ENCODE measurements around the gene PDAP1.
"Not testable (repeated sequence)": the region's sequence is repeated elsewhere in the genome, so short reads cannot be mapped to it uniquely, and the experiment has no call there.

Gene PDAP1

GRCh38 chr7:99358521-99358920 lies 49.9 kb downstream of the PDAP1 start:
- H3K27ac ChIP-seq (ENCODE audit: insufficient read depth in 1 of 2, low read depth in 1 of 2, low read length in 2 of 2, poor library complexity in 1 of 2, severe bottlenecking in 2 of 2); H3K4me3 ChIP-seq (ENCODE audit: control insufficient read depth in 1 of 7, extremely low read depth in 1 of 7, insufficient read depth in 4 of 7, low read depth in 2 of 7, low read length in 6 of 7); CTCF ChIA-PET; H3K9me3 ChIP-seq (ENCODE audit: control extremely low read depth in 1 of 5, control insufficient read depth in 4 of 5, insufficient read depth in 2 of 5, low read depth in 1 of 5, low read length in 4 of 5); H3K4me1 ChIP-seq (ENCODE audit: control extremely low read depth in 1 of 4, control insufficient read depth in 4 of 4, insufficient read depth in 4 of 4, low read length in 3 of 4); H3K27me3 ChIP-seq (replicated peaks in 2 of 5; ENCODE audit: control insufficient read depth in 4 of 5, insufficient read depth in 5 of 5, low read length in 4 of 5); DNase-seq: not testable (repeated sequence)
- 97% methylated on average over 15 of the region's 15 CpGs for WGBS (ENCODE audit: insufficient coverage)
- H3K36me3 ChIP-seq (ENCODE audit: control insufficient read depth in 4 of 4, insufficient read depth in 4 of 4, low read length in 3 of 4) = peaks cover 29 to 72% (median 53%) of the 10 kb centered on the region in 4 experiments
- POLR2A ChIA-PET = interaction anchor here (0.6 to 0.7 kb wide), 2 partner anchors 21 to 39 kb away, joined by 3 read pairs; no protein-coding TSS in a partner anchor

DNA sequence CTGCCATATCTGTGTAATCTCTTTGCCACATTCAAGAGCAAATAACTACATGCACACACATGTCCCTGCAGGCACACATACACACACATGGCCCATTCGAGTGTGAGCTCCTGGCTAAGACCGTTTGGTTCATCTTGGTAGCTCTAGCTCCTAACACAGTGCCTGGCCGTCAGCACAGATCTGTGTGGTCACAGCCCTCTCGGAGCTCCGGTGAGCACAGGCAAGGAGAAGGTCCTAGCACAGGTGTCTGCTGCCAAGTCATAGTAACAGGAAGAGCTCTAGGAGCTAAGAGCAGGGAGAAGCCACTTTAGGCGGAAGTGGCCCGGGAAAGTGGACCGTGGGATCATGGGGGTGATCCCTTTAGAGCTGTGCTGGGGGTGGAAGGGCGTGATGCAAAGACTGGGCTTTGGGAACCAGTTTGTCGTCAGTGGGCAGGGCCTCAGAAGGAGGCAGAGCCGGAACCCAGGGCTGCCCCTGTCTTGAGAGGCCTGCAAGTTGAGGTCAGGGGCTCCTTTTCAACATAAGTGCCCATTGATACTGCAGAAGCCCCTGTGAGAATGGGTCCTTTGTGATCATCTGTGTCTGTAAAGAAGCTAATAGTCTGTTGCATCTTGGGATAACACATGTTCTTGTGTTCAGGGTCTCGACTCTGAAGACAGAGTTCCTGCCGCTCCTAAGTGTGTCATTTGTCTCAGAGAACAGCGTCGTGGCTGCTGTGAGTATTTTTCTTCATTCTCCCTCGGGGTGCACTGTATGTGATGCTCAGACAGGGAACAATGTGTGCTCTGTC lies 50.5 kb downstream of the PDAP1 start:
- no peaks in the 10 kb centered on the region for H3K4me1 ChIP-seq (ENCODE audit: control extremely low read depth in 1 of 4, control insufficient read depth in 4 of 4, insufficient read depth in 4 of 4, low read length in 3 of 4)
- H3K36me3 ChIP-seq (ENCODE audit: control insufficient read depth in 4 of 4, insufficient read depth in 4 of 4, low read length in 3 of 4) = peaks cover 28 to 71% (median 50%) of the 10 kb centered on the region in 4 experiments
- H3K4me3 ChIP-seq (ENCODE audit: control insufficient read depth in 1 of 7, extremely low read depth in 1 of 7, insufficient read depth in 4 of 7, low read depth in 2 of 7, low read length in 6 of 7) = no peak overlapping the region
- 94% methylated on average over 12 of the region's 16 CpGs for WGBS (ENCODE audit: insufficient coverage)
- no peaks in the 10 kb centered on the region for H3K9me3 ChIP-seq (ENCODE audit: control extremely low read depth in 1 of 5, control insufficient read depth in 4 of 5, insufficient read depth in 2 of 5, low read depth in 1 of 5, low read length in 4 of 5)
- POLR2A ChIA-PET = interaction anchor here (0.6 kb wide), 1 partner anchor 21 kb away, joined by 3 read pairs; no protein-coding TSS in a partner anchor
- no peak for DNase-seq
- CTCF ChIA-PET = interaction anchor here (0.6 to 1.3 kb wide), 2 partner anchors 11 to 351 kb away, joined by 3 to 4 read pairs; no protein-coding TSS in a partner anchor
- no peak overlapping the region for H3K27ac ChIP-seq (ENCODE audit: insufficient read depth in 1 of 2, low read depth in 1 of 2, low read length in 2 of 2, poor library complexity in 1 of 2, severe bottlenecking in 2 of 2)
- H3K27me3 ChIP-seq (replicated peaks in 2 of 5; ENCODE audit: control insufficient read depth in 4 of 5, insufficient read depth in 5 of 5, low read length in 4 of 5) = no peaks in the 10 kb centered on the region

- ChIA-PET POLR2A (interaction anchor here (0.6 kb wide), 1 partner anchor 26 kb away, joined by 3 read pairs; no protein-coding TSS in a partner anchor), CTCF (no interaction called here)
- no peak for DNase-seq
- Histone ChIP-seq H3K27me3 (replicated peaks in 2 of 5; ENCODE audit: control insufficient read depth in 4 of 5, insufficient read depth in 5 of 5, low read length in 4 of 5) (no peaks in the 10 kb centered on the region), H3K36me3 (ENCODE audit: control insufficient read depth in 4 of 4, insufficient read depth in 4 of 4, low read length in 3 of 4) (peaks cover 22 to 78% (median 56%) of the 10 kb centered on the region in 4 experiments), H3K27ac (ENCODE audit: insufficient read depth in 1 of 2, low read depth in 1 of 2, low read length in 2 of 2, poor library complexity in 1 of 2, severe bottlenecking in 2 of 2) (no peak overlapping the region), H3K4me1 (ENCODE audit: control extremely low read depth in 1 of 4, control insufficient read depth in 4 of 4, insufficient read depth in 4 of 4, low read length in 3 of 4) (no peaks in the 10 kb centered on the region), H3K9me3 (ENCODE audit: control extremely low read depth in 1 of 5, control insufficient read depth in 4 of 5, insufficient read depth in 2 of 5, low read depth in 1 of 5, low read length in 4 of 5) (no peaks in the 10 kb centered on the region), H3K4me3 (ENCODE audit: control insufficient read depth in 1 of 7, extremely low read depth in 1 of 7, insufficient read depth in 4 of 7, low read depth in 2 of 7, low read length in 6 of 7) (no peak overlapping the region)
- WGBS (ENCODE audit: insufficient coverage) = 99% methylated on average over 6 of the region's 7 CpGs
Observed at GRCh38 chr7:99355098-99355497, 53.3 kb downstream of the PDAP1 start.

DNA sequence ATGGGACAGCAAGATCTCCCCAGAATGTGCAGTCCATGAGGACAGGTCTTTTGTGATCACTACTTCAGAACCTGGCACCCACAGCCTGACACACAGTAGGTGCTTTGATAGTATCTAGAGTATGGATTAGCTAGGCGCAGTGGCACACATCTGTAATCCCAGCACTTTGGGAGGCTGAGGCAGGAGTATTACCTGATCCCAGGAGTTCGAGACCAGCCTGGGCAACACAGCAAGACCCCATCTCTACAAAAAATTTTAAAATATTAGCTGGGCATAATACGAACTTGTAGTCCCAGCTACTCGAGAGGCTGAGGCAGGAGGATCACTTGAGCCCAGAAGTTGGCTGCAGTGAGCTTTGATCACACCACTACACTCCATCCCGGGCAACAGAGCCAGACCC lies 56.1 kb downstream of the PDAP1 start:
- CTCF ChIA-PET = interaction anchor here (1.0 to 1.1 kb wide), 2 partner anchors 12 to 15 kb away, joined by 3 to 4 read pairs; no protein-coding TSS in a partner anchor
- POLR2A ChIA-PET = no interaction called here
- Histone ChIP-seq H3K36me3 (ENCODE audit: control insufficient read depth in 4 of 4, insufficient read depth in 4 of 4, low read length in 3 of 4) (peaks cover 14 to 78% (median 55%) of the 10 kb centered on the region in 4 experiments), H3K27me3 (replicated peaks in 2 of 5; ENCODE audit: control insufficient read depth in 4 of 5, insufficient read depth in 5 of 5, low read length in 4 of 5) (no peaks in the 10 kb centered on the region), H3K9me3 (ENCODE audit: control extremely low read depth in 1 of 5, control insufficient read depth in 4 of 5, insufficient read depth in 2 of 5, low read depth in 1 of 5, low read length in 4 of 5) (no peaks in the 10 kb centered on the region), H3K4me3 (ENCODE audit: control insufficient read depth in 1 of 7, extremely low read depth in 1 of 7, insufficient read depth in 4 of 7, low read depth in 2 of 7, low read length in 6 of 7) (no peak overlapping the region), H3K27ac (ENCODE audit: insufficient read depth in 1 of 2, low read depth in 1 of 2, low read length in 2 of 2, poor library complexity in 1 of 2, severe bottlenecking in 2 of 2) (no peak overlapping the region), H3K4me1 (ENCODE audit: control extremely low read depth in 1 of 4, control insufficient read depth in 4 of 4, insufficient read depth in 4 of 4, low read length in 3 of 4) (no peaks in the 10 kb centered on the region)
- WGBS (ENCODE audit: insufficient coverage) = no CpG with 5 or more reads among the region's 5 CpGs
- DNase-seq = no peak

- H3K27me3 ChIP-seq (replicated peaks in 2 of 5; ENCODE audit: control insufficient read depth in 4 of 5, insufficient read depth in 5 of 5, low read length in 4 of 5); POLR2A ChIA-PET; DNase-seq; H3K27ac ChIP-seq (ENCODE audit: insufficient read depth in 1 of 2, low read depth in 1 of 2, low read length in 2 of 2, poor library complexity in 1 of 2, severe bottlenecking in 2 of 2); H3K9me3 ChIP-seq (ENCODE audit: control extremely low read depth in 1 of 5, control insufficient read depth in 4 of 5, insufficient read depth in 2 of 5, low read depth in 1 of 5, low read length in 4 of 5); H3K4me1 ChIP-seq (ENCODE audit: control extremely low read depth in 1 of 4, control insufficient read depth in 4 of 4, insufficient read depth in 4 of 4, low read length in 3 of 4); H3K4me3 ChIP-seq (ENCODE audit: control insufficient read depth in 1 of 7, extremely low read depth in 1 of 7, insufficient read depth in 4 of 7, low read depth in 2 of 7, low read length in 6 of 7): not testable (repeated sequence)
- CTCF ChIA-PET = interaction anchor here (1.5 to 1.6 kb wide), 2 partner anchors 11 to 15 kb away, joined by 4 to 8 read pairs; no protein-coding TSS in a partner anchor
- H3K36me3 ChIP-seq (ENCODE audit: control insufficient read depth in 4 of 4, insufficient read depth in 4 of 4, low read length in 3 of 4) = peaks cover 12 to 76% (median 50%) of the 10 kb centered on the region in 4 experiments
- WGBS (ENCODE audit: insufficient coverage) = no CpG with 5 or more reads among the region's 3 CpGs
Observed at GRCh38 chr7:99350641-99351040, 57.8 kb downstream of the PDAP1 start.

Data from common myeloid progenitor, CD34-positive (primary cell).